Omental fat pad (tissue), 4 donors: ENCODE results near the gene ABCD1. TPM values are rescaled to one million over a fixed set of nuclear protein-coding genes. Genes with fewer than 3 reads are reported as not detected.
A peak's percentile ranks its signal among the peaks of the same experiment; 100 is the strongest.
"Not testable (repeated sequence)": the region's sequence is repeated elsewhere in the genome, so short reads cannot be mapped to it uniquely, and the experiment has no call there.

Source experiments
- ATAC-seq: fragments of 150-250 bp; one replicate; pipeline ENCODE4 v1.9.1; 2016; ENCODE audit warnings: mild to moderate bottlenecking, moderate library complexity; ENCODE audit not compliant: low FRiP score
- DNase-seq: peaks from one replicate; pipeline ENCODE4 v3.0.0-alpha.2; 2019; ENCODE audit warnings: low spot score
- total RNA-seq, 4 donors: library from RNA; depleted of rRNA; stranded (reverse); fragments of >200 nt; gene quantifications; one replicate each; pipeline ENCODE4 v1.1.0, GENCODE V29; 2016
- TF ChIP-seq, protein P1 (sequence below), 3 donors: fragments of 450-650 bp; IDR thresholded peaks; one replicate each; pipeline ENCODE4 v1.5.1; 2016 to 2017; ENCODE audit warnings: antibody characterized with exemption in 3 of 3, mild to moderate bottlenecking in 3 of 3, moderate library complexity in 2 of 3

Gene ABCD1
- total RNA-seq, 4 donors from 2014 or later = 17.5 to 38.9 (median 23.4) TPM

- TF ChIP-seq, protein P1, sequence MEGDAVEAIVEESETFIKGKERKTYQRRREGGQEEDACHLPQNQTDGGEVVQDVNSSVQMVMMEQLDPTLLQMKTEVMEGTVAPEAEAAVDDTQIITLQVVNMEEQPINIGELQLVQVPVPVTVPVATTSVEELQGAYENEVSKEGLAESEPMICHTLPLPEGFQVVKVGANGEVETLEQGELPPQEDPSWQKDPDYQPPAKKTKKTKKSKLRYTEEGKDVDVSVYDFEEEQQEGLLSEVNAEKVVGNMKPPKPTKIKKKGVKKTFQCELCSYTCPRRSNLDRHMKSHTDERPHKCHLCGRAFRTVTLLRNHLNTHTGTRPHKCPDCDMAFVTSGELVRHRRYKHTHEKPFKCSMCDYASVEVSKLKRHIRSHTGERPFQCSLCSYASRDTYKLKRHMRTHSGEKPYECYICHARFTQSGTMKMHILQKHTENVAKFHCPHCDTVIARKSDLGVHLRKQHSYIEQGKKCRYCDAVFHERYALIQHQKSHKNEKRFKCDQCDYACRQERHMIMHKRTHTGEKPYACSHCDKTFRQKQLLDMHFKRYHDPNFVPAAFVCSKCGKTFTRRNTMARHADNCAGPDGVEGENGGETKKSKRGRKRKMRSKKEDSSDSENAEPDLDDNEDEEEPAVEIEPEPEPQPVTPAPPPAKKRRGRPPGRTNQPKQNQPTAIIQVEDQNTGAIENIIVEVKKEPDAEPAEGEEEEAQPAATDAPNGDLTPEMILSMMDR (IDR thresholded peaks at IDR 0.05) = no peak
- DNase-seq (no peak), ATAC-seq (no peak)
Measured at GRCh38 chrX:153697924-153698865, 26.5 kb upstream of the ABCD1 start.

DNA sequence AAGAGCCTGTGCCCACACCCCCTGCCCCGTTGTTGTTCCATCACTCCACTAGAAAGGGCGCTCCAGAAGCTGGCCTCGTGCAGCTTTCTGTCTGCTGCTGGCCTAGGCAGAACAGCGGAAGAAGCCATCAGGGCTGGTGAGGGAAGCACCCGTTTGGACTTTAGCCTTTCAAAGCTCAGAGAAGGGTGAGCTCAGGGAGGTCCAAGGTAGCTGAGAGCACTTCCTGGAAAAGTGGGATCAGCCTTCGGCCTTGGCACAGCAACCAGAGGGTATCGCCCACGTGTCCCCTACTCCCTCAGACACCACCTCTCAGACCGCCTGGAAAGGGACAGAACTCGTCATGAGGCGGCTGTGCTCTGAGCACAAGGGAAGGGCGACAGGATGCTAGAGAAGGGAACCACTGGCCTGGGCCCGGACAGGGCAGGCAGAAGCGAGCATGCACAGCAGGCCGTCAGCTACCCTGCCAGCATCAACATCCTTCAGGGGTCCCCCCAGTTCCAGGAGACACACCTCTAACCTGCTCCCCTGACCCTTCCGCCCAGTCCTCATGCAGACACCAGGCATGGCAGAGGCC is 25.4 kb upstream of the ABCD1 start:
- DNase-seq = not testable (repeated sequence)
- ATAC-seq = peak; percentile 4

DNA sequence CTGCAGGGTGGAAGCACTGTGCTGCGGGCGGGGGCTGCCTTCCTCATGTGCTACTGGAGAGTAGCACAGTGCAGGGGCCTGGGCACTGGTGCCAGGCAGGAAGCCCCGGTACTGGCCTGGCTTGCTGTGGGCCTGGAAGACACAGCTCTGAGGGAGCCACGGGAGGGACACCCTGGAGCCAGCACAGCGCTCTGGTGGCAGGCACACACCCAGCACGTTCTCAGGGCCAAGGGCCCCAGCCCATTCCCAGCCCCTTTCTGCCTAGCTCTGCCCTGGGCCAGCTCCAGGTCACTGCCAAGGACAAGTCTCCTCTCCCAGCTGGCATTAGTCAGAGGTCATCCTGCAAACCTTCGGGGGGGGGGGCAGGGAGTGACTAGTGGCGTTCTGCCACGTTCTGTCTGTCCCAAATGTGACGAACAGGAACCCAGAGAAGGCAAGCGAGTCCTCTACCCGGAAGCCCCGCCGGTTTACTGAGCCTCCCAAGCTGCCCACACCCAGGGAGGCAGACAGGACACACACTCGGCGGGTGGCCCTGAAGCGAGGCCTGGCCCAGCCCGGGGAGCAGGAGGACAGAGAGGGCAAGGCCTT is 24.8 kb upstream of the ABCD1 start:
- not testable (repeated sequence) for DNase-seq
- peak; percentile 3 for ATAC-seq

DNA sequence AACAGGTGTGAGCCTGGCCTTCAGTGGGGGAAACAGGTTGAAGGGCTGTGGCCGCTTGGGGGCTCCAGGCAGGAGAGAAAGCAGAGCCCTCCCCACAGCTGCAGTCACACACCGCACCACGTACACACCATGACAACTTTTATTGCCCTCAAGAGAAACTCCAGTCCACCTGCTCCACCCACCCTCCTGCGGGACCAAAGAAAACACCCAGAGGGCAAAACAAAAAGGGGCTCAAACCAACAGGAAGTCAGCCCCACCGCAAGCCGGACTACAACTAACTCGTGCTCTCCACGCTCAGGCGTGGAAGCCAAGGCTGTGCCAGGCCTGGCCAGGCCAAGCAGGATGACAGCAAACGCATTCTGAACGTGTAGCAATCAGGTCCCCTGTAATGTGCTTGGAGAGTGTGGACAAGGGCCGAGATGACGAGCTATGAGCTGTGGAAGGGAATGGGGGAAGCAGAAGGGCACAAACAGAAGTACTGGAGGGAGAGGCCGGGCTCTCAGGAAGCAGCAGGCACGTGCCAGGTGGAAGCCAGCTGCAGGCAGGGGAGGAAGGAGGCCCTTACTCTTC is 24.2 kb upstream of the ABCD1 start:
- no peak for DNase-seq
- TF ChIP-seq, protein P1 (IDR thresholded peaks at IDR 0.05) = no peak
- ATAC-seq = no peak

DNA sequence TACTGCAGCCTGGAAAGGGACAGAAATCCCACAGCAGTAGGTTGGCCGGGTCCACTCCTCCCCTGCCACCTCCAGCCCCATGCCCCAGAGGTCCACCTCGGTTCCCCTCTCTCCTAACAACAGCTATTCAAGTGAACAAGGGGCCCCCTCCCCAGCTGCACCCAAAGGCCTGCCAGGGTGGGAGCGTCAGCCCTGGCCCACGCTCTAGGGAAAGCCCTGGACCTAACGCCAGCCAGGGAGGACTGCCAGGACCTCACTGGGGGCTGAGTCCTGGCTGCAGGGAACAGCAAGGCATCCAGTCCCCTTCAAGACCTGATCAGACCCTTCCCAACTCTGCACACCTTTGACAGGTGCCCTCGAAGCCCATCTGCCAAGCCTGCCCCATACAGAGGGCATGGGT is 23.7 kb upstream of the ABCD1 start:
- TF ChIP-seq, protein P1 (IDR thresholded peaks at IDR 0.05) = no peak
- no peak for DNase-seq
- ATAC-seq = no peak

DNA sequence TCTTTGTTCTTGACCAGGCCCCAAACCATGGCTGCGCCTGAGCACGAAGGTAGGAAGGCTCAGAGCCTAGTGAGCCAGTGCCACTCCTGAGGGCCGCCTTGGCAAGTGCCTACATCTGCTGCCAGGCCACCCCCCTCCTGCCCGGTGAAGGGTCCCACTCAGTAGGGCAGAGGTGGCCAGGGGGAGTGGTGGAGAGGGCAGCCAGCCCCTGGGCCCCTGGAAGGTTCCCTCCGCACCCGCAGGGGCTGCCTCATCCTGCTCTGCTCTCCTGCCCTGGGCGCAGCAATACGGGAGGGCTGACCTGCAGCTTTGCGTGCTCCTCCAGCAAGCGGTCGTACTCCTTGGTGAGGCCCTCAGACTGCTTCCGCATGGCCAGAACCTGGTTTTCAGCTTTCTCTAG is 22.9 kb upstream of the ABCD1 start:
- no peak for DNase-seq
- TF ChIP-seq, protein P1 (IDR thresholded peaks at IDR 0.05) = no peak

DNA sequence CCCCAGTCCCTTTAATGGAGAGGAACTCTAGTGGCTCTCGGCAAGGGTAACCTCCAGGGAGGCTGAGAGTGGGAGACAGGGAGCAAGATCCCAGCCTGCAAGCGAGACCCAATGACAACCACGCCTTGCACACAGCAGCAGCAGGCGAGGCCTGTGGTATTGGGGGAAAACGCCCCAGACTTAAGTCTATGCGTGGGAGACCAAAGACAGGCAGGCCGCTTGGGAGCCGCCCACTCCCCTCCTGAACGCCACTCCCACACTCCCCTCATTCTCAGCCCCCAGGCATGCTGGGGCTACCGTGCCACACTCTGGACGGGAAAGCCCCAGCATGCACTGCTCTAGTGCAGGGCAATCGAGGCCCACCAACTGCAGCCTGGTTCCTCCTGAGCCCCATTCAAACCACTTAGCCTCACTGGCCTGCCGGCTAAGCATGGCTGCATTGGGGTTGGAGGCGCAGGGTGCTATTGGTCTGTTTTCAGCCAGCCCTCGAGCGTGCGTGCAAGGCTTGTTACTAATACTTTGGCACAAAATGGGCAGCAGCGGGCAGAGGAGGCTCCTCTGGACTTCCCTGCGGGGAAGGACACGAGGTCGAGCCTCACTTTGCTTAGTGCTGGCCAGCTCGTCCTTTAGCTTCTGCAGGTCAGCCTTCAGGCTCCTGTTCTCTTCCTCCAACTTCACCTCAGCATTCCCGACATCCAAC is 22.2 kb upstream of the ABCD1 start:
- no peak for ATAC-seq
- no peak for DNase-seq
- TF ChIP-seq, protein P1 (IDR thresholded peaks at IDR 0.05) = no peak

More for the DNA sequence above, 22.9 kb upstream of the ABCD1 start:
- ATAC-seq = no peak
